GM13977 (cell line): ENCODE results near the gene CHERP.

Source experiments
- DNase-seq: peaks from one replicate; pipeline ENCODE4 v3.0.0; 2012; ENCODE audit warnings: low spot score
- in situ Hi-C: fragments of 300-500 bp; cut with MboI; formaldehyde crosslinking; loops from one replicate; pipeline ENCODE4 v1.12.0; 2022; ENCODE audit warnings: low sequenced_read_pairs, low pct_unique_long_range_greater_than_20kb, mixed read lengths, inconsistent platforms; ENCODE audit not compliant: unreplicated experiment
- TF ChIP-seq, protein P1 (sequence below): IDR thresholded peaks from 2 replicates; pipeline ENCODE4 v1.5.1; 2012; ENCODE audit warnings: mild to moderate bottlenecking, control low read depth; ENCODE audit not compliant: insufficient read depth; ENCODE audit errors: extremely low read depth, missing control alignments

The CHERP gene

DNA sequence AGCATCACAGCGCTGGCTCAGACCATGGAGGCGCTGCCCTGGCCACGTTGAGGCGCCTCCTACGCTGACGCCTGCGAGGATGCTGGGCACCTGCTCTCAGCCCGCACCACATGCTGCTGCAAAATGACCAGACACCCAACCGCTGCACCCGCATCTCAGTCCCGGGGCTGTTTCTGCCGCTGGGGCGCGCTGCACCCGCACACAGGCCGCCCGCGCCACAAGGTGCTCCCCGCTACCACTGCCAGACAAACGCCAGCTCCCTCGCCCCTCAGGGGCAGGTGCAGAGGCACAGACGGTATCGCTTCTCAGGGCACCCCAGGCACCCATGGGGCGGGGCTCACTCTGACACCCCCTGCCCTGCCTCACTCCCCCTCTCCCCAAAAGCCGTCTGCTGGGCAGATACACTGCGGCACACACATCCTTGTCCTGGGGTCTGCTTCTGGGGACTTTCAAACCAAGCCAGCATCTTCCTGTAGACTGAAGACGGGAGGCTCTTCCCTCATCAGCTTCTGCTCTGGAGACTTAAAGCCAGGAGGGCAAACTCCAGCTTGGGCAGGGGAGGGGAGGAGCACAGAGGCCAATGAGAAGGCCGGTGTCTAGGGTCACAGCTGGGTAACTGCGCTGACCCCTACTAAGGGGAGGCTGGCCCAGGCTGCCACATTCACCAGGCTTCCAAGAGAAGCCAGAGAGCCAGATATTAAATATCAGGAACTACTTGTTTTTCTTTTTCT, 16.3 kb downstream of the CHERP start:
- in situ Hi-C loops = no loop called here
- TF ChIP-seq, protein P1, sequence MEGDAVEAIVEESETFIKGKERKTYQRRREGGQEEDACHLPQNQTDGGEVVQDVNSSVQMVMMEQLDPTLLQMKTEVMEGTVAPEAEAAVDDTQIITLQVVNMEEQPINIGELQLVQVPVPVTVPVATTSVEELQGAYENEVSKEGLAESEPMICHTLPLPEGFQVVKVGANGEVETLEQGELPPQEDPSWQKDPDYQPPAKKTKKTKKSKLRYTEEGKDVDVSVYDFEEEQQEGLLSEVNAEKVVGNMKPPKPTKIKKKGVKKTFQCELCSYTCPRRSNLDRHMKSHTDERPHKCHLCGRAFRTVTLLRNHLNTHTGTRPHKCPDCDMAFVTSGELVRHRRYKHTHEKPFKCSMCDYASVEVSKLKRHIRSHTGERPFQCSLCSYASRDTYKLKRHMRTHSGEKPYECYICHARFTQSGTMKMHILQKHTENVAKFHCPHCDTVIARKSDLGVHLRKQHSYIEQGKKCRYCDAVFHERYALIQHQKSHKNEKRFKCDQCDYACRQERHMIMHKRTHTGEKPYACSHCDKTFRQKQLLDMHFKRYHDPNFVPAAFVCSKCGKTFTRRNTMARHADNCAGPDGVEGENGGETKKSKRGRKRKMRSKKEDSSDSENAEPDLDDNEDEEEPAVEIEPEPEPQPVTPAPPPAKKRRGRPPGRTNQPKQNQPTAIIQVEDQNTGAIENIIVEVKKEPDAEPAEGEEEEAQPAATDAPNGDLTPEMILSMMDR = no peak

DNA sequence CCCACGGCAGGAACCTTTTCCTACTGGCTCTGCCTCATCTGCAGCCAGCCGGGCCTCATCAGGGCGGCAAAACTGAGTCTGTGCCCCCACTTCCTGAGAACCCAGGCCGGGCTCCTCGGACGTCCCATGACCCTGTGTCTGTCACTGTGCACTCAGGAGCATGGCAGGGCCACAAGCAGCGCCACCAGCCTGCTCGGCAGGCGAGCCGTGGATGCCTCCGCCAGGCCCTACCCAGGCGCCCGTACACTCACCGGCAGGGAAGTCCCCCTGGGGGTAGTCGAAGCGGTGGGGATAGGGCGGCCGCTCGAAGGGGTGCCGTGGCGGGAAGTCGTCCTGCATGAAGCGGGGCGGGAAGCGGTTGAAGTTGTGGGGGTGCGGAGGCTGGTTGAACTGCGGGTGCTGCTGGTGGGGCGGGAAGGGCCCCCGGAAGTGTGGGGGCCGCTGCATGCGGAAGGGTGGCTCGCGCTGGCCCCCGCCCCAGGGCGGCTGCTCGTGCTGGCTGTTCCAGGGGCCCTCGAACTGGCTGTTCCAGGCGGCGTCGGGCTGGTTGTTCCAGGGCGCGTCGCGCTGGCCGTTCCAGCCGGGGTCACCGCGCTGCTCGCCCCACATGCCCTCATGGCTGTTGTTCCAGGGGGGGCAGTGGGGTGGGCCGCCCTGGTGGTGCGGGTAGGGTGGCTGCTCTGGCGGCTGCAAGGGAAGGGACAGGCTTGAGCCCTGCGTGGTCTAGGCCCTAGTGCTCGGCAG, 17.1 kb downstream of the CHERP start:
- TF ChIP-seq, protein P1 = no peak
- DNase-seq = peak; percentile 16
- in situ Hi-C loops = no loop called here

More for the DNA sequence above, 16.3 kb downstream of the CHERP start:
- DNase-seq = peak; percentile 12

DNA sequence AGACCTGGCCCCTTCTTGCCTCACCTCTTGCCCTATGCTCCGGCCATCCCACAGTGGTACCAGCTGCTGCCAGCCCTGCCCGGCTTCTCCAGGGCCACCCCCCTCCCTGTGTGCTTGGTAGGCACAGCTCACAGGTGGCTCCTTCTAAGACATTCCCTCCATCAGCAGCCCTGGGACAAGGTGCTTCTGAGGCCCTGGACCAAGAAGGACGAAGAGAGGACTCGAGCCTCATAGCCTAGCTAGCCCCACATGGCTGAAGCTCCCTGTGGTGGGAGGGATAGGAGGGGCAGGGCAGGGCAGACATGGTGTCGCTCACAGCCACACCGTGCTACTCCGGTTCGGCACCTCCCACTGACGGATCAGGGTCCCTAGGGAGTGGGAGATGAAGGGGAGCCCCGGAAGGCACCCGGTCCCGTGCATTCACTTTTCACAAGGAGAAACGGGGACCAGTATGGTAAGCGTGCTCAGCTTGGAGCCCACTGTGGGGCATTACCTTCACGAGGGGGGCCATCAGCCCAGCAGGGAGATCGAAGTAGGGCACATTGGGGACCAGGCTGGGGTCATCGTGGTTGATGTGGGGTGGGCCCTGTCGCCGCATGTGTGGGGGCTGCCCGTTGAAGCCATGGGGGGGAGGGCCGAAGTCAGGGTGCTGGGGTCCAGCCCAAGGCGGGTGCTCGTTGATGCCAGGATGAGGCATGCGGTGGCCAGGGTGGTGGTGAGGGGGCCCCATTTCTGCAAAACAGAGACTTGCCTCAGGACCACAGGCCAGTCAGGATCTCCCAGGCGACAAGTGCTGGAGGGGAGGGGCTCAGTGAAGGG, 19.5 kb downstream of the CHERP start:
- TF ChIP-seq, protein P1 = no peak
- DNase-seq = peak; percentile 17
- in situ Hi-C loops = no loop called here

DNA sequence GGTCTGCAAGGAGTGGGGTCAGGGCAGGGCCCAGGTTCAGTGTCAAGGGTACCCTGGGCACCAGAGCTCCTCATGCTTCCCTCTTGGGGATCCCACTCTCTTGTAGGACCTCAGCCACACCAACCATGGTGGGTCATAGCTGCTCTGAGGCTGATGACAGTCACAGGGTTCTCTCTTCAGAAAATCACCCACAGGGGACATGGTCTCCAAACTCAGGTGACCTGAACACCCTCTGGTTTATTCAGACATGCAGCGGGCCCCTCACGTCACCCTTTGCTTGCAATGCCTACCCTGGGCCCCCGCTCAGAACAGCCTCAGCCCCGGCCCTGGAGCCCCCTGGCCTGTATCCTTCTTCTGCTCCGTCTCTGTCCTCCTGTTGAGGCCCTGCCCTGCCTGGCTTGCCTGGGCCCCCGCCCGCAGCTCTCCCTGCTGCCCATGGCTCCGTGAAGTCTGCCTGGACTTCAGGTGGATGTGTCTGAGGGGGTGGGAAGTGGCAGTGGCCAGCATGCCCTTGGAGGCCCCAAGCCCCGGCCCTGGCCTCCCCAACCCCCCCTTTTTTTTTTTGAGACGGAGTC, 20.4 kb downstream of the CHERP start:
- DNase-seq = peak; percentile 24
- TF ChIP-seq, protein P1 = no peak

DNA sequence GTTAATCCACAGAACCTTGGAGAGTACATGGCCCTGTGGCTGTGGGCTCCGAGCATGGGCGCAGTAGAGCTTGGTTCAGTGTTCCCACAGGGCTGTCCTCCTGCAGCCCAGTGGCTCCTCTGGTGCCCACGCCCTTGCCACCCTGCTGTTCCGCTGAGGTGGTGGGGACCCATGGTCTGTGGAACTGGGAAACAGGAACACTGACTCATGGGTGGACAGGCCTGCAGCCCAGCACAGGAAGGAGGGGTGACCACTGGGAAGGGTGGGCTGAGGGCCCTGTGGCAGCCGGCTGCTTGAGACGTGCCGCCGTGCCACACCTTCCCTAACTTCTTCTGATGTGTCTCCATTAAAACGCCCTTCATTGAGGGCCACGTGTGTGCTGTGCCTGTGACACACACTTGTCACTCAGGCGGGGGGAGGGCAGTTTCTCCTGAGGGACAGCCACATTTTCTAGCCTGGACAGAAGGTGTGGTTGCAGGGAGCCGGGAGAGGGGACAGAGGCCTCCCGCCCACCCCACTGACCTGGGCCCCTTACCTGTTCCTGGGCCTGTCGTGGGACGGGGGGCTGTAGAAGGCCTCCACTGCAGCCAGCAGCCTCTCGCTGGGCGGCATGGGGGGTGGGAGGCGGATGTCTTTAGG, 21.1 kb downstream of the CHERP start:
- peak; percentile 22 for DNase-seq
- TF ChIP-seq, protein P1 = no peak
- in situ Hi-C loops = no loop called here

More for the DNA sequence above, 20.4 kb downstream of the CHERP start:
- in situ Hi-C loops = no loop called here
